Cardiac septum (tissue), 1 donor: Measurements from ENCODE around the gene RAVER2. TPM values are rescaled to one million over a fixed set of nuclear protein-coding genes. Genes with fewer than 3 reads are reported as not detected.
"Not testable (repeated sequence)": the region's sequence is repeated elsewhere in the genome, so short reads cannot be mapped to it uniquely, and the experiment has no call there.

ENCODE experiments used
- DNase-seq: peaks from one replicate; pipeline ENCODE4 v3.0.0-alpha.2; 2020; ENCODE audit warnings: low spot score
- intact Hi-C: fragments of 100-400 bp; cut with DNase I; formaldehyde crosslinking; loops from one replicate; pipeline ENCODE4 v1.14.0; 2022
- total RNA-seq: library from RNA; stranded (reverse); fragmentation: NEBNext Ultra II Directional; extraction: Animal tissue kit (Norgen Biotek cat#: 25700); gene quantifications from one replicate; pipeline ENCODE4 v1.2.1, GENCODE V29; 2021
- donor health status: DM: no; HTN: no; CAD: no.

The RAVER2 gene
- total RNA-seq, 1 donor from 2014 or later = 12.2 TPM

- intact Hi-C loops = loop anchor here (5.0 to 10.0 kb wide), 3 partner anchors 221 to 319 kb away; partner anchors contain the start of genes CACHD1 and JAK1
- DNase-seq = no peak
Measured at GRCh38 chr1:64745986-64746940, 1.4 kb downstream of the RAVER2 start.

- intact Hi-C loops = loop anchor here (5.0 to 10.0 kb wide), 3 partner anchors 219 to 317 kb away; partner anchors contain the start of genes CACHD1 and JAK1
- no peak for DNase-seq
Measured at GRCh38 chr1:64748222-64748621, 3.3 kb downstream of the RAVER2 start.

- intact Hi-C loops = loop anchor here (5.0 to 10.0 kb wide), 3 partner anchors 219 to 316 kb away; partner anchors contain the start of genes CACHD1 and JAK1
- DNase-seq = no peak
Measured at GRCh38 chr1:64748706-64749105, 3.8 kb downstream of the RAVER2 start.

- no peak for DNase-seq
- intact Hi-C loops = no loop called here
Measured at GRCh38 chr1:64750092-64750491, 5.2 kb downstream of the RAVER2 start.

- DNase-seq = no peak
- intact Hi-C loops = no loop called here
Measured at GRCh38 chr1:64750875-64751274, 6.0 kb downstream of the RAVER2 start.

- intact Hi-C loops = no loop called here
- DNase-seq = no peak
Measured at GRCh38 chr1:64754173-64754572, 9.3 kb downstream of the RAVER2 start.

- DNase-seq = no peak
- intact Hi-C loops = no loop called here
Measured at GRCh38 chr1:64755361-64755760, 10.5 kb downstream of the RAVER2 start.

GRCh38 chr1:64756770-64757169, 11.9 kb downstream of the RAVER2 start:
- intact Hi-C loops = no loop called here
- no peak for DNase-seq

GRCh38 chr1:64757213-64757612, 12.3 kb downstream of the RAVER2 start:
- intact Hi-C loops = no loop called here
- DNase-seq = no peak

- intact Hi-C loops = no loop called here
- DNase-seq = no peak
Measured at GRCh38 chr1:64758233-64758632, 13.4 kb downstream of the RAVER2 start.

- intact Hi-C loops = no loop called here
- no peak for DNase-seq
Measured at GRCh38 chr1:64759968-64760367, 15.1 kb downstream of the RAVER2 start.

GRCh38 chr1:64765012-64765411, 20.1 kb downstream of the RAVER2 start:
- intact Hi-C loops = no loop called here
- no peak for DNase-seq

- intact Hi-C loops = no loop called here
Measured at GRCh38 chr1:64765826-64766225, 21.0 kb downstream of the RAVER2 start.

GRCh38 chr1:64766429-64766828, 21.6 kb downstream of the RAVER2 start:
- DNase-seq = no peak
- intact Hi-C loops = no loop called here

More at GRCh38 chr1:64765826-64766225, 21.0 kb downstream of the RAVER2 start:
- DNase-seq = no peak

GRCh38 chr1:64769482-64769881, 24.6 kb downstream of the RAVER2 start:
- intact Hi-C loops = no loop called here
- no peak for DNase-seq

GRCh38 chr1:64769971-64770370, 25.1 kb downstream of the RAVER2 start:
- DNase-seq = no peak
- intact Hi-C loops = no loop called here

GRCh38 chr1:64773306-64773705, 28.4 kb downstream of the RAVER2 start:
- DNase-seq, intact Hi-C loops: not testable (repeated sequence)

- DNase-seq = no peak
- intact Hi-C loops = no loop called here
Measured at GRCh38 chr1:64775113-64775512, 30.2 kb downstream of the RAVER2 start.

- intact Hi-C loops, DNase-seq: not testable (repeated sequence)
Measured at GRCh38 chr1:64782044-64782443, 37.2 kb downstream of the RAVER2 start.

- DNase-seq, intact Hi-C loops: not testable (repeated sequence)
Measured at GRCh38 chr1:64782848-64783247, 38.0 kb downstream of the RAVER2 start.
